Measurements from ENCODE around the gene DIO3.

Gene DIO3

GRCh38 chr14:101561145-101561896 lies at the start of gene DIO3:
Gene DIO3, plus strand, starts transcription at chr14:101561495.
- intact Hi-C loops (cut with DNase I): no loop called here
- DNase-seq: no peak

DNA sequence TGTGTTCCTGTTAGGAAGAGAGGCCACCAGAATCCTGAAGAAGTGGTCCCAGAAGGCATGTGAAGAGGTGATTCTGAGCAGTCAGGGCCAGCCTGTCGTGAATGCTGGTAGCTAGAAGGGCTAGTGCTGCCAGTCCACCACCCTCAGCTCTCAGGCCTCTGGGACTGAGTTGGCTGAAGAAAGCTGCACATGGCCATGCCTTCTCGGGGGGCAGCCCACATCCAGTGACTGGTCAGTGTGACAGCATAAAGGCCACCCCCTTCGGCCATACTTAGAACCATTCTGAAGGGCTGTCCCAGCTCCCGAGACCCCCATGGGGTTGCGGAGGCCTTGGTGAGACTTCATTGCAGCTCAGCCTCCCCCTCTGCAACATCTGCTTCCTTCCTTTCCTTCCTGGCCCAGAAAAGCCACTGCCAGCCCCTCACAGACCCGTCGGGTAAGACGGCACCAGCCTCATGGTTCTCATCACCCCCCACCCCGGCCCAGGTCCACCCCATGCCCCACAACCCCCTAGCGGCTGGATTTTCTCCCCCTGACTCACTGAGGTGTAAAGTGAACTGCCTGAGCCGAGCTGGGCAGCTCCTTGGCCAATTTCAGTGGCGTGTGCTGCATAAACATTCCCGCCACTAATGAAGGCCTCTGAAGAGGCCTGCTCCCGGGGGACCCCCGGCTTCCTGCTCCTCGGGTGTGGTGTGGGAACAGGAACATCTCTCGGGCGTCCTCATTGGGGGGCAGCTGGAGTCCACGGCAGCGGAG lies 49.5 kb upstream of the DIO3 start:
- DNase-seq: no peak
- intact Hi-C loops (cut with DNase I): no loop called here

- peak in 1 of 42 donors; percentile 32 for DNase-seq
- intact Hi-C loops (cut with DNase I): no loop called here
These were observed 49.0 kb upstream of the DIO3 start for GRCh38 chr14:101512376-101512695.

- intact Hi-C loops (cut with DNase I): no loop called here
- no peak for DNase-seq
These were observed 47.2 kb upstream of the DIO3 start for GRCh38 chr14:101514136-101514535.

DNA sequence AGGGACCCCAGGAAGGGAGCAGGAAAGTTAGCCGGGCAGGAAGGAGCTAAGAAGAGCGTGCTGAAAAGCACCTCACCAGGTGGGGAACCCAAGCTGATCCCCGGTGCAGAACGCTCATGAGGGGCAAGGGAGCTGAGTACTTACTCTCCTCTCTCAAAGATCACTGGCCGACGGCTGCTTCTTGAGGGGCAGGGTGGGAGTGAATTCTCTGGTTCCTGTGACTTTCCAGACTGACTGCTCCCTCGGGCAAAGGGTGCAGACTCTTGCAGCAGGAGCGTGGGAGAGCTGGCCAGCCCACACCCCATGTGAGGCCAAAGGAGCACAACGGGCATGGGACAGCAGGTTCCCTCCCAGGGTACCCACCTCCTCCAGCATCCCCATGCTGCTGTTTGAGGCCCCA lies 44.9 kb upstream of the DIO3 start:
- intact Hi-C loops (cut with DNase I): no loop called here
- no peak for DNase-seq

GRCh38 chr14:101518611-101519473 lies 42.5 kb upstream of the DIO3 start:
- DNase-seq: peak in 13 of 42 donors; percentile 7 to 59 (median 44)

GRCh38 chr14:101520621-101521472 lies 40.4 kb upstream of the DIO3 start:
- peak in 16 of 42 donors; percentile 14 to 78 (median 47) for DNase-seq
- intact Hi-C loops (cut with DNase I): no loop called here

More at GRCh38 chr14:101518611-101519473, 42.5 kb upstream of the DIO3 start:
- intact Hi-C loops (cut with DNase I): no loop called here

GRCh38 chr14:101521473-101521915 lies 39.8 kb upstream of the DIO3 start:
- peak in 11 of 42 donors; percentile 24 to 76 (median 45) for DNase-seq
- intact Hi-C loops (cut with DNase I): no loop called here

DNA sequence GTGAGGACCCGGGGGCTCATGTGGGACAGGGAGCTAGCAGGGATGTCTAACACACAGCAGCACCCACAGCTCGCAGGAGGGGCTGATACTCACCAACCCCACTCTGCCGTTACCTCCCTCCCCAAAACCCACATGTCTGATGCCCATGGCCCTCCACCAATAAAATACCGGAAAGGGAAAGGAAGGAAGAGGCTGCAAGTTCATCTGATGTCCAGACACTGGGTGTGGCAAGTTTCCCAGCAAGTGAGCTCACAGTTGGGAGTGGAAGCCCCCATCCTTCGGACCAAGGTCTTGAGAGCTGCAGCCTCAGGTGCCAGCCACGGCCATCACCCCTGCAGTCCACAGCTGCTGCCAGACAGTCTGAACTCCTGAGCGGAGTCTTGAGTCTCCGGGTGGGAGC lies 39.3 kb upstream of the DIO3 start:
- intact Hi-C loops (cut with DNase I): no loop called here
- no peak for DNase-seq

DNA sequence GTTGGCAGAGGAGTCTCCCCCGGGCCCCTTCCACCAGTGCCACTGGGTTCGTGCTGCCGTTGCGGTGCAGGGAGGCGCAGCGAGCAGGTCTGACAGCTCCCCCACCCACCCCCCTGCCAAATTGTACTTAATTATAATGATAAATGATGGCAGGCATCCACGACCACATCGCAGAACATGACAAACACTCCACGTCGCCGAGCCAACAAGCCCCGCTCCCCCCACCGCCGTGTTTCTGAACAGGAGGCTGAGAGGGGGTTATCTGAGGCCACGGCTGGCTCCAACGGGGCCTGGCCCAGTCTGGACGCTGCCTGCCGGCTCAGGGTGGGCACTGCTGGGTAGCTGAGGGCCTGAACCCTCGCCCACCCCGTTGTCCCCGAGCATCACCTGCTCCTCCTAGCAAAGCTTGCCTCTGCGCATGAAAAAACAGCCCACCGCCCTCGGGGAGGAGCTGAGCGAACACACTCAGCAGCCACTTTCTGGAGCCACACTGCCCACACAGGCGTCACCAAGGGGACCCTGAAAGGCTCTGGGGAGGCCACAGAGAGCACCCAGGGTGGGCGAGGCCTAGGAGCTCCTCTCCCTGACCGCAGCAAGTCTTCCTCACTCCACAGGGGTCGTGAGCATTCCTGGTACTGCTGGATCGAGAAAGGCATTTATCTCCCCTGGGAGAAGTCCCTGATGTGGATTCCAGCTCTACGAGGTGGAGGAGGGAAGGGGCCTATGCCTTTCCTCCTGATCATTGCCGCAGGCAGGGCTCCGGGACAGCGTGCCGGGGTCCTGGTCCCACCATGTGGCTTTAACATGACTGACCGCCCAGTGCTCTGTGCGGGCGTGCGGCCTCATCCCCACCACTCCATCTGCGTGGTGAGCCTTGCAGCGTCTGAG lies 35.4 kb upstream of the DIO3 start:
- DNase-seq: no peak
- intact Hi-C loops (cut with DNase I): no loop called here

- intact Hi-C loops (cut with DNase I): no loop called here
- no peak for DNase-seq
These were observed 33.3 kb upstream of the DIO3 start for GRCh38 chr14:101527987-101528386.

DNA sequence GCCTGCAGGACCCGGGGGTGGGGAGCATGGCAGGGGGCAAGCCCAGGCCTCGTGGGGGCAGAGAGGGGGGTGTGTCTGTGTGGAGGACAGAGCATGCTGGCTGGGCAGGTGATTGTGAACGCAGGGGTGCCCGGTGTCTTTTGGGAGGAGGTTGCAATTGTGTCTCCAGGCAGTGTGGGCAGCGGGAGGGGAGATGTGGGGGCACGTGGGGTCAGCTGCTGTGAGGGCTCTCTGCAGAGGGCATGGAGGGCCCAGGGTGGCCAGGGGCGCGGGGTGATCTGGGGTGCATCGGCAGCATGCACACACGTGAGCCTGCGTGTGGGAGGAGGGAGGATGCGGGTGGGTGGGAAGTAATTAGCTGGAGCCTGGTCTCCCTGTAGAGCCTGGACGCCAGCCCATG lies 32.2 kb upstream of the DIO3 start:
- intact Hi-C loops (cut with DNase I): no loop called here
- no peak for DNase-seq

GRCh38 chr14:101534198-101534597 lies 27.1 kb upstream of the DIO3 start:
- intact Hi-C loops (cut with DNase I): no loop called here
- DNase-seq: no peak

DNA sequence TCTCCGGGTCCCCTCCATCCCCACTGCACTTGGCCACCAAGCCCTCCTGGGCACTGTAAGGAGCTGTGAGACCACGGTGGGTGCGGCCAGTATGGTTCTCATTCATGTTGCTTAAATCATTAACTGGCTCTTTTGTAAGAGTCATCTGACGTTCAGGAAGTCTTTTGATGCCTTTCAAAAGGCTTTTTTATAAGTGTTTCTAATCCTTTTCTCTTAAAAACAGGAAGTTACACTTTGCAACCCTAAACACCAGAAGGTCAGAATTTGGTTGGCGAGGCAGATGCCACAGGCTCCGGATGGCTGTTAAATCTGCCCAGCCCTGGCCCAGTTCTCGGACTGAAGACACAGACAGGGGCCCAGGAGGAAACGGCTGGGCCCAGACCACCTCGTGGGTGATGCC lies 26.1 kb upstream of the DIO3 start:
- no peak for DNase-seq
- intact Hi-C loops (cut with DNase I): no loop called here

GRCh38 chr14:101535701-101536207 lies 25.5 kb upstream of the DIO3 start:
- no peak for DNase-seq
- intact Hi-C loops (cut with DNase I): no loop called here

- DNase-seq: no peak
- intact Hi-C loops (cut with DNase I): no loop called here
These were observed 24.0 kb upstream of the DIO3 start for GRCh38 chr14:101537286-101537685.

GRCh38 chr14:101538878-101539277 lies 22.4 kb upstream of the DIO3 start:
- intact Hi-C loops (cut with DNase I): no loop called here
- DNase-seq: no peak

GRCh38 chr14:101539880-101540279 lies 21.4 kb upstream of the DIO3 start:
- DNase-seq: no peak
- intact Hi-C loops (cut with DNase I): no loop called here

Data from head of caudate nucleus (tissue), 42 donors.